PC-3 (cell line): Measurements from ENCODE around the gene NR3C1.

ENCODE experiments used
- EZH2 ChIP-seq: fragments of 300-600 bp; sonication (generic); IDR thresholded peaks from one replicate; pipeline ENCODE4 v1.6.1; 2017; ENCODE audit warnings: antibody characterized with exemption, mild to moderate bottlenecking, low read length; ENCODE audit not compliant: unreplicated experiment
- EZH2phosphoT487 ChIP-seq: fragments of 300-600 bp; sonication (generic); IDR thresholded peaks from 2 replicates; pipeline ENCODE4 v1.6.1; 2018; ENCODE audit warnings: mild to moderate bottlenecking, antibody characterized with exemption, low read length, borderline replicate concordance
- TF ChIP-seq, protein P1 (sequence below): fragments of 300-600 bp; sonication (generic); conservative IDR thresholded peaks from 2 replicates; pipeline ENCODE4 v1.5.1; 2017; ENCODE audit warnings: antibody characterized with exemption, low read depth, mild to moderate bottlenecking, low read length

DNA sequence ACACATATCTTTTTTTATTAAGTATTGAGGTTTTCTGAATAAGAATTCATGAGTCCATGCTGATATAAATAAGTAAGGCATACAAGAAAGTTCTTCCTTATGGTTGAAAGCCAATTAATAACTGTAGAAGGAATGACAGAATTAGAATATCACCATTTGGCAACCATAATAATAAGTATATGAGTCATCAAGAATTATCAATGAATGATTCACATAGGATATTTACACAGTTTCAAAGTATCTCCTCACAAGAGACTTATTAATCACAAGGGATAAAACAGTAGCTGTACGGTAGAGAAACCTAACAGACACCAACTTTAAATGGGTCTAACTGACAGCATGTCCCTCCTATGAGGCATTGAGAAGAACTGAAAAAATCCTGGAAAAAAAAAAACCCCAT, 161.6 kb downstream of the NR3C1 start:
- no peak for TF ChIP-seq EZH2
- TF ChIP-seq, protein P1, sequence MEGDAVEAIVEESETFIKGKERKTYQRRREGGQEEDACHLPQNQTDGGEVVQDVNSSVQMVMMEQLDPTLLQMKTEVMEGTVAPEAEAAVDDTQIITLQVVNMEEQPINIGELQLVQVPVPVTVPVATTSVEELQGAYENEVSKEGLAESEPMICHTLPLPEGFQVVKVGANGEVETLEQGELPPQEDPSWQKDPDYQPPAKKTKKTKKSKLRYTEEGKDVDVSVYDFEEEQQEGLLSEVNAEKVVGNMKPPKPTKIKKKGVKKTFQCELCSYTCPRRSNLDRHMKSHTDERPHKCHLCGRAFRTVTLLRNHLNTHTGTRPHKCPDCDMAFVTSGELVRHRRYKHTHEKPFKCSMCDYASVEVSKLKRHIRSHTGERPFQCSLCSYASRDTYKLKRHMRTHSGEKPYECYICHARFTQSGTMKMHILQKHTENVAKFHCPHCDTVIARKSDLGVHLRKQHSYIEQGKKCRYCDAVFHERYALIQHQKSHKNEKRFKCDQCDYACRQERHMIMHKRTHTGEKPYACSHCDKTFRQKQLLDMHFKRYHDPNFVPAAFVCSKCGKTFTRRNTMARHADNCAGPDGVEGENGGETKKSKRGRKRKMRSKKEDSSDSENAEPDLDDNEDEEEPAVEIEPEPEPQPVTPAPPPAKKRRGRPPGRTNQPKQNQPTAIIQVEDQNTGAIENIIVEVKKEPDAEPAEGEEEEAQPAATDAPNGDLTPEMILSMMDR: no peak
- TF ChIP-seq EZH2phosphoT487: no peak
